GM12801 (cell line): ENCODE results near the gene HSPA12A.

Source experiments
- CTCF ChIP-seq: IDR thresholded peaks from one replicate; pipeline ENCODE4 v1.5.1; 2011; ENCODE audit warnings: control low read depth; ENCODE audit not compliant: insufficient read length; ENCODE audit errors: extremely low read depth

Gene HSPA12A

GRCh38 chr10:116710076-116710475 is 32.3 kb downstream of the HSPA12A start:
- no peak for TF ChIP-seq CTCF

- no peak for TF ChIP-seq CTCF
Measured at GRCh38 chr10:116708877-116709276, 33.5 kb downstream of the HSPA12A start.

- TF ChIP-seq CTCF, result no peak
Measured at GRCh38 chr10:116708391-116708821, 34.0 kb downstream of the HSPA12A start.

GRCh38 chr10:116707981-116708380 is 34.4 kb downstream of the HSPA12A start:
- TF ChIP-seq CTCF, result no peak

- no peak for TF ChIP-seq CTCF
Measured at GRCh38 chr10:116706281-116706680, 36.1 kb downstream of the HSPA12A start.

- no peak for TF ChIP-seq CTCF
Measured at GRCh38 chr10:116705498-116705897, 36.9 kb downstream of the HSPA12A start.

GRCh38 chr10:116704926-116705325 is 37.4 kb downstream of the HSPA12A start:
- TF ChIP-seq CTCF, result no peak

- TF ChIP-seq CTCF, result no peak
Measured at GRCh38 chr10:116702165-116702564, 40.2 kb downstream of the HSPA12A start.
